Urothelium cell line (cell line): ENCODE measurements around the gene LIPA.
"Not testable (repeated sequence)": the region's sequence is repeated elsewhere in the genome, so short reads cannot be mapped to it uniquely, and the experiment has no call there.

Source experiments
- DNase-seq: peaks from one replicate; pipeline ENCODE4 v3.0.0; 2011; ENCODE audit warnings: low spot score, mixed read lengths
- FAIRE-seq: peaks from 2 replicates; lab custom pipeline; 2011; peaks lifted over from hg19 to GRCh38; lab: Jason Lieb, UNC

Gene LIPA

DNA sequence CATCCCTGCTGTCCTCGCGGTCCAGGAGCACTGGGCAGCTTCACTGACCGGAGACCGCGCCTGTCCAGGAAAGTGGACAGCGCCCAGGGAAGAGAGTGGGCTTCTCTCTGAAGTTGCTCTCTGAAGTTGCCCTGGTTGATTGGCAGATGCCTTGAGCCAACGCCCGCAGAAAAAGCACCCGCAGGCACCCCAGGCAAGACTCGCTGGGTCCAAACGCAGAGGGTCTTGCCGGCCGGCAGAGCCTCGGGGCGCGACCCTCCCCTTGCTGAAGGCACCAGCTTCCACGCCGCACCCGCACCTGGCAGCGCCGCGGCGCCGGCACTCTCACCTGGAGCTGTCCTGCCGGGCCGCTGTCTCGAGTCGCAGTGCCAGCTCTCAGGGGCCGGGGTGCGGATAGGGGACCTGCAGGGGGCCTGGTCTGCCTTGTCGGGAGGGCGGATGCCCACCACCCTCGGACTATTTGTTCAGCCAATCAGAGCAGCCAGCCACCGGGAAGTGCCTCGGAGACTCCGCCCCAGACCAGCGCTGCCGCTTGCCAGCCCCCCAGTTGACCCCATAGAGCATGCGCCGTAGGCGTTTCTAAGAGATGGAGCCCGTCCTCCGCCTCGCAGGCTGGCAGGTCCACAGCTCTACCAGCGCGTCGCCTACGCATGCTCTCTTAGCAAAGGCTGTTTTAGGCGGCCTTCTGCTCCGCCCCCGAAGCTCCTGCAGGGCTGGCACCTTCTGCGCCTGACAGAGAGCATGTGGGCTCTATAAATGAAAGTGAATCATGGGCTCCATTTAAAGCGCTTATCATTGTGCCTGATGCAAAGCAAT lies at the start of gene LIPA:
Gene LIPA (minus strand): TSS at position 367 of the 816 bp plus-strand sequence. CDS start 4,127 bp downstream, outside the sequence.
- peak; percentile 72 for FAIRE-seq

DNA sequence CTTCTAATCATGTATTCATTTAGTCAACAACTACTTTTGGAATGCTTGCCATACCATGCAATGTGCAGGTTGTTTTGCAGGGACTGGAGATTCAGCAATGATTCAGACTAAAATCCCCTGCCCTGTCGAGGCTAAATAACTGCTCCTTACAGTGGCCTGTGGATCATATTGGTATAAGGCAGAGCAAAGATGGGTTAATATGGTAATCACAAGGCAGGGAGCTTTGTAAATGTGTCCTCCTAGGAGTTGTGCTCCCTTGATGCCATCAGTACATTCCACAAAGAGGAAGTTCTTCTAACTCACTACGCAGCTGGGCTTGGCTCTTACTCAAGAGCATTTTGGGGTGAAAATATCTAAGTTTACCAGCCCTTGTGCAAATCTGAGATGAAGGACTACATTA lies 49.7 kb upstream of the LIPA start:
- FAIRE-seq (no peak), DNase-seq (peak; percentile 11)

More for the DNA sequence above, at the start of gene LIPA:
- peak; percentile 96 for DNase-seq

DNA sequence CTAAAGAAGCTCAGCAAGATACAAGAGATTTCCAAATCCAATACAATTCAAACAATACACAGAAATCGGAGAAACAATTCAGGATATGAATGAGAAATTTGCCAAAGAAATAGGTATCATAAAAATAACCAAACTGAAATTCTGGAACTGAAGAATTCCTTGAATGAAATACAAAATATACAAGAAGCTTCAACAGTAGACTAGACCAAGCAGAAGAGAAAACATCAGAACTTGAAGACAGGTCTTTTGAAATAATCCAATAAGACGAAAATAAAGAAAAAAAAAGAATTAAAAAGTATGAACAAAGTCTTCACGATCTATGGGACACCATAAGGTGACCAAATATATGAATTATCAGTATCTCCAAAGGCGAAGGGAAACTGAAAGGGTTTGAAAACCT lies 47.5 kb upstream of the LIPA start:
- no peak for DNase-seq
- no peak for FAIRE-seq

DNA sequence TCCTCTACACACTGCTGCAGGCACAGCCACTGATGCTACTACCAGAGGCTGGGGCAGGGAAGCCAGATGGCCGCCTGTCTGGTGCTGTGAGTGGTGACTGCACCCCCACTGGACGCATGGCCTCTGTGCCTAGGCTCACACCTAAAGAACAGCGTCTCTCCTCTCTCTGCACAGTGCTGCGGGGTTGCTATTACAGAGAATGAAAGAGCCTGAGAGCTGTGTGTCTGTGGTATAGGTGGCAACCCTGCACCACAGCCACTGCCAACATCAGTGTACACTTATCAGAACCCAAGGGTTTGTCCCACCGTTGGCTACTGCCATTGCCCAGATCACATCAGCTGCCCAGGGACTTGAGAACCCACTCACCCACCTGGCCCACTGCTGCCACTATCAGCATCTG lies 46.2 kb upstream of the LIPA start:
- DNase-seq (no peak), FAIRE-seq (no peak)

DNA sequence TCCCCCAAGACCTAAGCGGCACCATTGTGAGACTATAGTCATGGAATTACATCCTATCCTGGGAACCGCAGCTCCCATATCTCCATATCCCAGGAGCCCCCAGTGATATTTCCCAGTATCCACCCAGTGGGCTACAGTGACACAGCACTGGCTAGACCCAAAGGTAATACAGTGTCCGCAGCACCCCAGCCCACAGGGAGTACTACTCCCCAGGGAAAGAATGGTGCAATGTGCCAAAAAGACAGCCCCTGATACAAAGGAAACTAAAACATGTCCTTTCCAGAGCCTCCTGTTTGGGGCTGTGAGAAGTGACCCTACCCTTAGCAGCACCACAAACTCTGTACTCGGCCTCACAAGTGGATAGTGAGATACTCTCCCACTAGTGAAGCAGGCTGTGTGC lies 45.8 kb upstream of the LIPA start:
- DNase-seq: no peak
- FAIRE-seq: no peak

DNA sequence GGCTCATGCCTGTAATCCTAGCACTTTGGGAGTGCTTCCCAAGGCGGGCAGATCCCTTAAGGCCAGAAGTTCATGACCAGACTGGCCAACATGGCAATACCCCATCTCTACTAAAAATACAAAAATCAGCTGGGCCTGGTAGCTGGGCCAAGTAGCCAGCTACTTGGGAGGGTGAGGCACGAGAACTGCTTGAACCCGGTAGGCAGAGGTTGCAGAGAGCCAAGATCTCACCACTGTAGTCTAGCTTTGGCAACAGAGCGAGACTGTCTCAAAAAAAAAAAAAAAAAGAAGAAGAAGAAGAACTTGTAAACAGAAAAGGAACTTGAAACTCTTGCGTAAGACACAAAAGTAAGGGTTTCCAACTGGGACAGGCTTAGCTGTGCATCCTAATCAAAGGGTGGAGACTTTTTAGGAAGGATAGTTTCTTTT lies 44.7 kb upstream of the LIPA start:
- no peak for FAIRE-seq
- DNase-seq: no peak

DNA sequence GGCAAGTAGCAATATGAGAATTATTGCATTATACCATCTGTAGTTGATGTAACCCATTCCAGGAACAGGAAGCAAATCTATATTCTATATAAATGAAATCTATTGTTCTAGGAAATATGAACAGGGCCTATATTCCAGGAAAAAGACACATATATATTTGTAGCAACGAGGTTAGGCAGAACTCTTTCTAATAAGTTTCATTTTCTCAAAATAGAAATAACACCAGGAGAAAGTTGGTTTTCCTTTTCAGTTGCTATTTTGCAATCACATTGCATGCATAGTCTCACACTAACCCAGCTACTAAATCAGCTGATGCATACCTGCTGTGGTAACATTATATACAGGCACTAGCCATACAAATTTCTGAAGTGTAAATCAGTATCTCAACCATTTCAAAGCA lies 44.0 kb upstream of the LIPA start:
- DNase-seq (no peak), FAIRE-seq (no peak)

DNA sequence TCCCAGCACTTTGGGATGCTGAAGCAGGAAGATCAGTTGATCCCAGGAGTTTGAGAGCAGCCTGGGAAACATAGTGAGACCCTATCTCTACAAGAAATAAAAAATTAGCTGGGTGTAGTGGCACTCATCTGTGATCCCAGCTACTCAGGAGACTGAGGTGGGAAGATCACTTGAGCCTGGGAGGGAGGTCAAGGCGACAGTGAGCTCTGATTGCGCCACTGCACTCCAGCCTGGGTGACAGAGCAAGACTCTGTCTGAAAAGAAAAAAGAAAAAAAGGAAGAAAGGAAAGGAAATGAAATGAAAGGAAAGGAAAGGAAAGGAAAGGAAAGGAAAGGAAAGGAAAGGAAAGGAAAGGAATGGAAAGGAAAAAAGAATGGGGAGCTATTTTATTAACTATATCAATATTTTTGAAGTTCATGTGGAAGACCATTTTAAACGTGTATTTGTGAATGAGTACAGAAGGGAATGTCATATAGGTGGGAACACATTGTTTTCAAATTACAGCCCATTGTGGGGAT lies 43.2 kb upstream of the LIPA start:
- DNase-seq: no peak
- no peak for FAIRE-seq

DNA sequence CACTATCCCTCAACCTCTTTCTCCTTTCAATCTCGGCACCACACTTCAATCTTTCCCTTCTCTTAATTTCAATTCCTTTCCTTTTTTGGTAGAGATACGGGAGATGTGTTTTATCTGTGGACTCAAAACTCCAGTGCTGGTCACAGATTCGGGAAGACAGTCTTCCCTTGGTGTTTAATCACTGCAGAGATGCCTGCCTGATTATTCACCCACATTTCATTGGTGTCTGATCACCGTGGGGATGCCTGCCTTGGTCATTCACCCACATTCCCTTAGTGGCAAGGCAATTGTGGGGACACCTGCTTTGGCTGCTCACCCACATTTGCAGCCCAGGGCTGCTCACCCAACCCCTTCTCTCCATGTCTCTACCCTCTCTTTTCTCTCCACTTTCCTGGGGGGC lies 33.7 kb upstream of the LIPA start:
- DNase-seq, FAIRE-seq: not testable (repeated sequence)

DNA sequence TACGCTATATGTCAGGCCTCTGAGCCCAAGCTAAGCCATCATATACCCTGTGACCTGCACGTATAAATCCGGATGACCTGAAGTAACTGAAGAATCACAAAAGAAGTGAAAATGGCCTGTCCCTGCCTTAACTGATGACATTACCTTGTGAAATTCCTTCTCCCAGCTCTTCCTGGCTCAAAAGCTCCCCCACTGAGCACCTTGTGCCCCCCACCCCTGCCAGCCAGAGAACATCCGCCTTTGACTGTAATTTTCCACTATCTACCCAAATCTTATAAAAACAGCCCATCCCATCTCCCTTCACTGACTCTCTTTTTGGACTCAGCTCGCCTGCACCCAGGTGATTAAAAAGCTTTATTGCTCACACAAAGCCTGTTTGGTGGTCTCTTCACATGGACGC lies 33.1 kb upstream of the LIPA start:
- not testable (repeated sequence) for DNase-seq, FAIRE-seq

DNA sequence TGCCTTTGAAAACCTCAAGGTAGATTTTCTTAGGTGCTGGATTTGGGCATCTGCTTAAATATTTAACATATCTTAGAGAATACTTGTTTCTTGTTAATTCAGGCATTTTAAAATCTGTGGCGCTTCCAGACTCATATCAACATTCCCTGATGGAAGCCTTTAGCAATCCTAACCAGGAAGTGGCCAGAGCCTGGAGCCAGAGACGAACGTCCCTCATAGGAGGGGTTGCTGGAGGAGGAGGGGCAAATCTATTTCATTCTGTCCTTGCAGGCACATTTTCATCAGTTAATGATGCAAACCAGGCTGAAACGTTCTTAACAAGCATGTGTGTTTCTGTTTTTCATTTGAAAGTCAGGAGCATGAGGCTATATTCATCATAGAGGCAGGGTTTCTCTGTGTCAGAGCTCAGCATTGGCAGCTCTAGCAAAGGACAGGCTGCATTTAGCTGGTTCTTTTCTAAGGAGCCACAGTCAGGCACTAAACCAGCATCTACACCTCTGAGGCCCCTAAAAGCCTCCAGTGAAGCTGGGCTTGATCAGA lies 32.4 kb upstream of the LIPA start:
- no peak for FAIRE-seq
- no peak for DNase-seq

DNA sequence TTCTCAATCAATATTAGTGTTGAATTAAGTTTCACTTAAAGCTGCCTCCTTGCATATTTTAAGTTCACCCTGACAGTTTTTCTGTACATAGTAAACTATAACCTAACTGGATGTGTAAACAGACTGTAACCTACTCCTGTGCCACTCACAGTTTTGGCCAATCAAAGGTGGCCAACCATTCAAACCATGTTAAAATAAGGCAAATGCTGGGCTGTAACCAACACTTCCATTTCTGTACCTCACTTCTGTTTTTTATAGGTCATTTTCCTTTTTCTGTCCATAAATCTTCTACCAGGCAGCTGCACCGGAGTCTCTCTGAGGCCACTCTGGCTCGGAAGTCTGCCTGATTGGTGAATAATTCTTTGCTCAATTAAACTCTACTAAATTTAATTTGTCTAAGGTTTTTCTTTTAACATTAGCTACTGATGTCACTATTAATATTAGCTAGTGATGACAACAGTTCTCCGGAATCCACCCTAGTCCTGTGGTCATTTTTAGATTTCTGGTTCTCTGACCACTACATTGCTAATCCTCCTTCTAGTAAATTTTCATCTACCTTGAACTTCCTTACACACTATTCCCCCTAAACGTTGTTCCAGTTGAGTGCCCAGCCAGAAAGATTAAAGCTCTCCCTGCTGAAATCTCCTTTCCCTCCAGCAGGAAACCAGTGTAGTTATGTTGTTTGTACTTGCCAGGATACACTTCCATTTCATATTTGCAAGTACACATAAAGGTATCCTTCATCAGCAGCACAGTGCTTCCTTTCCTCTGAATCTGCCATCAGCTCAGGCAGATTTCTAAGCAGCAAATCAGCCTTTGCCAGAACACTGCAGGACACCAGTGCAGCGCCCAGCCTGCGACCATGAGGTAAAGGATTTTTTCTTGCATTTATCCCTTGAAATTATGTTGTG lies 31.7 kb upstream of the LIPA start:
- DNase-seq (no peak), FAIRE-seq (no peak)

DNA sequence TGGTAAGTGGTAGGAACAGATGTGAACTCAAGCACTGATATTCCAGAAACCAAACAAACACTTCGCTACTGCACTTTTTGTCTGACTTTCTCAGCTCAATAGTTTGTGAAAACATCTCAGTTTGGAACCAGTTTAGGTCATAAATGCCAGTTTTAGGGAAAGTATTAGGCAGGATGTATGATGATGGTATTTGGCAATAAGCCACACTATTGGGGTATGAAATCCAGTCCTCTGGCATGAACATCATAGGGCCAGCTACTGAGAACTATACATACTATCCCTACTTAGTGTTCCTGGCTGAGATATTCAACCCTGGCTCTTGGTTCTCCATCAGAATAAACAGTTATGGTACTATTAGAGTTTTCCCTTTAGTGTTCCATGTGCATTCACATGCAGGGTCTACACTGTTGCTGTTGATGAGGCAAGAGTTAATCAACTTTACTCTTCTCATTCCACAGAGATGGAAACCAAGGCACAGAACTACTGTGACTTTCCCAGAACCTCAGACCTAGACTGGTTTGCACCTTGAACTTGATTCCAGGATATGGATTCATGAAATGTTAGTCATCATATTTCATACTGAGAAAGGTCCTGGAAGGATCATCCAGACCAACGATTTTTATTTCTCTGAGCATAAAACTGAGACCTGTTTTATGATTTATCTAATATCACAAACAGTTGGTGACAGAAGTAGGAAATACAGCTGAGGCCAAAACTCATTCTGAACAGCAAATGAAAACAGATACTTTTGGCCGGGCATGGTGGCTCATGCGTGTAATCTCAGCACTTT lies 30.2 kb upstream of the LIPA start:
- DNase-seq: no peak

DNA sequence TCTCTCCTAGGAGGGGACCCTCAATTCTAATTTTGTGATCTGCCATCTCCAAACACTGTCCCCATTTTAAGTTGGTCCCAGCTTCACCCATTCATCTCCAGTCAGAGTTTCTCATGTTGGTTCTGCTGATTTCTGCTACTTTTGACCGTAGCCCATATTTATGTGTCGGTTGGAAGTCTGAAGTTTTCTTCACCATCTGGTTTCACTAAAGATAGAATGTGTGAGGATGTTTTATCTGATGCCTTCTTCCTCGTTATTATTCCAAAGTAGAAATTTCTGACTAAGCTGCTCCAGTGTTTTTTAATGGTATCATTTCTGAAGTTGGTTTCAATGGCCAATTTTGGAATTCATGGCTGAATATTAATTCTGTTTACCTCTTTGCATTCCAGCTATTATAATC lies 28.9 kb upstream of the LIPA start:
- DNase-seq (no peak), FAIRE-seq (no peak)

More for the DNA sequence above, 30.2 kb upstream of the LIPA start:
- no peak for FAIRE-seq

DNA sequence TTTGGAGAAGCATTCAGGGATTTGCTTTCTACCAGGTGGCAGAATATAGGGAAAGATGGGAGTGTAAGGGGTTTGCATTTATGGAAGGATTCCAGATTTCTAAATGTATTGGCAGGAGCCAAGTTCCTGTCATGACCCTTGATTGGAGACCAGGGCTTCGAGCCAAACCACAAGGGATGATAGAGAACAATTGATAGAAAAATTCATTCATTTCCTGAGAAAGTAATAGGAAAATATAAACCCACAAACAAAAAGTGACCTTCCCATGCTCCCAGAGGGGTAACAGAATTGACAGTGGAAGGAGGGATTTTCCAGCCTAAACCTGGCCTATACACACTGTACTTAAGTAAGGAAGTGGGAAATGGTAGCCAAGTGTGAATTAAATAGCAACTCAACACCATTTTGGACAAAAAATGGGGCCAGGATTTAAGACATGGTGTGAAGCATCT lies 27.9 kb upstream of the LIPA start:
- no peak for FAIRE-seq
- peak; percentile 39 for DNase-seq

DNA sequence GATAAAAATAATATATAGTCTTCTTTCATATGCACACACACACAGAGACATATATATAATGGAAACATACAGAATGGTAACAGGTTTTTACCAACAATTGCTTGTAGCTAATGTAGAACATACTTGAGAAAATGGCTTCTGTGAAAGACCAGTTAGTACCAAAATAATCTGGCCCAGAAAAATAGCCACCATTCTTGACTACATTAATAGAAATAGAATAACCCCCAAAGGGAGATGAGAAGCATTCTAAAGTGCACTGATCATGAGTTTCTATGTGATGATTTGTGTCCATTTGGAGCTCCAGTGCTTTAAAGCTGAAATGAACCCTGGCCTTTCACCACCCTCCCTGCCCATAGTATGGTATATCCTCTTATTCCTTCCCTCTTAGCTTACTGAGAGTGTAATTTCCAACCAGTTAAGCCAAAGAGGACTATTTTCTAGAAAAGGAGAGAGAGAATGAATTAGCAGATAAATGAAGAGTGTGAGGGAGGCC lies 27.4 kb upstream of the LIPA start:
- no peak for FAIRE-seq

DNA sequence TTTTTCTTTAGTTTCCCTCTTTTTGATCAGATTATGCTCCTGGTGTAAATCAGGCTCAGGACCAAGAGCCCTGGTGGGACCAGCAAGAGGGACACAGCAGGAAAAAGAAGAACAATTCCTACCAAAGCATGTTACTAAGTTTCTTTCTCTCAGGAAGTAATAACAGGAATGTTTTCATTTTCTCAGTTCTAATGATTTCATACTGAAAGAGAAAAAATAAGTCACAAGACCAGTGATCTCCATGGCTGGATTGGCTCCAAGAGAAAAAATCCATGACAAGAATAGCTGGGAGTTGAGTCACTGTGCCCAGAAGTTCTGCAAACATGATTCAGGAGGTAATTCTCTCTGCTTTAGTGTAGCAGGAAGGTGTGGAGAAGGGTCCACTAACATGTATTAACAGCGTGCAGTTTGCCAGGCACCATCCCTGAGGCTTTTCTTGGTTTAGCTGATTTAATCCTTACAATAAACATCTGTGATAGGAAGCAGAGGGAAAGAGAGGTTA lies 26.5 kb upstream of the LIPA start:
- DNase-seq: peak; percentile 76
- FAIRE-seq: no peak

More for the DNA sequence above, 27.4 kb upstream of the LIPA start:
- no peak for DNase-seq

DNA sequence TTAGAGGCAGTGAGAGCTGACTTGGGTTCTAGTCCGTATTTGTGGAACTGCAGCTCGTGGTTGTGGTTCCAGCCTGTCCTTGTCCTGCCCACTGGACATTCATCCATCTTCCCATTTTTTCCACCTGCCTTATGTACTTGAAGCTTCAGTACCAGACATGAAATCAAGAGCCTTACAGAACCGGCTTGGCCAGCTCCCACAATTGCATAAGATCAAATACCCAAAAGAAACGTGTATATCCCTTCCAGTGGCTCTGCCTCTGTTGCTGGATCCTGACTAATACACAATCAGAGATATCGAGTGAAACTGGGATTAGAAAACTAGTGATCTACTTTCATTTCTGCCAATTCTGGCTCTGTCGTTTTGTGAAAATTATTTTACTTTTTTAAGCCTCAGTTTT lies 23.8 kb upstream of the LIPA start:
- FAIRE-seq: no peak
- no peak for DNase-seq

DNA sequence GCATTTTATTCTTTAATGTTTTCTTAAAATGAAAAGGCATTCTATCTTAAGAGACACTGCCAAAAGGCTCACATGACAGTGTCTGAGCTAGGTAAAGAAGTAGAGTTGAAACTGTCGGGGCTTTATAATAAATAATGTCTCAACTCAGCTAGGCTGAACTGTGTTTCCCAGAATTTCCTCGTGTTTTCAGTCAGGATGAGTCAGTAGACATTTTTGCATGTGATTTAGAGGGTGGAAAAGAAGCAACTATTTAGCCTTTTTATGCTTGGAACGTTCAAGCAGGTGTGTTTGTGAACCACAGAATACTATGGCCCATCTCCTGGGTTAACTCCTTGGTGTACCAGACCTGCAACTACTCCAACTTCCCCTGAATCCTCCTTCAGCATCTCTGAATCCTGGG lies 23.4 kb upstream of the LIPA start:
- no peak for DNase-seq
- no peak for FAIRE-seq

DNA sequence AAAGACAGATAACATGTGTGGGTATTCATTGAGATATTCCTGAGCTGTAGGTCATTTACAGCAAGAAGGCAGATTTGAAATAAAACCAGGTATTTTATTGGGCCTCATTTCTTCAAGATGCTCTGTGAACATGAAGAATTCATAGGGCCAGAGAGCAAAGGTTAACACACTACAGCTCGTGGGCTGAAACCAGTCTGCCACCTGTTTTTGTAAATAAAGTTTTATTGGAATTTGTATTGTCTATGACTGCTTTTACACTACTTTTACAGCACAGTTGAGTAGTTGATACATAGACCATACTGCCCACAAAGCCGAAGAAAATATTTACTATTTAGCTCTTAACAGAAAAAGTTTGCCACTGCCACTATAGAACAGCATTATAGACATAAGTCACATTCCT lies 22.1 kb upstream of the LIPA start:
- FAIRE-seq: no peak

More for the DNA sequence above, 22.1 kb upstream of the LIPA start:
- DNase-seq: no peak
